Inflammatory macrophage treated with lipopolysaccharide for 4 hours (primary cell): Measurements from ENCODE around the gene B9D1.
"Not testable (repeated sequence)": the region's sequence is repeated elsewhere in the genome, so short reads cannot be mapped to it uniquely, and the experiment has no call there.

Experiments
- DNase-seq: peaks from one replicate; pipeline ENCODE4 v3.0.0-alpha.2; 2020

B9D1 gene

DNA sequence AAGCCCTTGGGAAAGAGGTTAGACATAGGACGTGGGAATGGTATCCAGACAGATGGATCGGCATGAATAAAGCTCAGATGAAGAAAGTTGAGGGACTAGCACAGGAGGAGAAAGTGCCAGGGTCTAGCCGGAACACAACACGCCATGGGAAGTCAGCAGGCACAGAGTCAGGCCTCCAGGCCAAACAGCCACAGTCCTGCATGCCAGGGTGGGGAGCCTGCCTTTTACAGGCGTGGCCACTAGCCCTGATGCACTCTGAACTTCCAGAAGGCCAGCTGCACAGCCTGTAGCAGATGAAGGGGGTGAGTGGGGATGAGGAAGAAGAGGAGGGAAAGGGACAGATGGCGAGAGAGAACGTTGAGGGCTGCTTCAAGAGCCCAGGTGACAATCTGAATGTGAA, 5.2 kb downstream of the B9D1 start:
- DNase-seq, result no peak

DNA sequence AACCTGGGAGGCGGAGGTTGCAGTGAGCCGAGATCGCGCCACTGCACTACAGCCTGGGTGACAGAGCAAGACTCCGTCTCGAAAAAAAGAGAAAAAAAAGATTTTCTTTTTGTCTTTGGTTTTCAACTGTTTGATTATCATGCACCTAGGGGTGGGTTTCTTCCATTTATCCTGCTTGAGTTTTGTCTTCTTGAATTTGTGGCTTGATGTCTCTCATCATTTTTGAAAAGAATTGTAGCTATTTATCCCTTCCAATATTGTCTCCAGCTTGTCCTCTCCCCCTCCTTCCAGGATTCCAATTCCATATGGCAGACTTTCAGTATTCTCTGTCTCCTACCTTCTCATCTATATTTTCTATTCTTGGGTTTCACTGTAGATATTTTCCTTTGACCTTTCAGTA, 7.8 kb downstream of the B9D1 start:
- no peak for DNase-seq

DNA sequence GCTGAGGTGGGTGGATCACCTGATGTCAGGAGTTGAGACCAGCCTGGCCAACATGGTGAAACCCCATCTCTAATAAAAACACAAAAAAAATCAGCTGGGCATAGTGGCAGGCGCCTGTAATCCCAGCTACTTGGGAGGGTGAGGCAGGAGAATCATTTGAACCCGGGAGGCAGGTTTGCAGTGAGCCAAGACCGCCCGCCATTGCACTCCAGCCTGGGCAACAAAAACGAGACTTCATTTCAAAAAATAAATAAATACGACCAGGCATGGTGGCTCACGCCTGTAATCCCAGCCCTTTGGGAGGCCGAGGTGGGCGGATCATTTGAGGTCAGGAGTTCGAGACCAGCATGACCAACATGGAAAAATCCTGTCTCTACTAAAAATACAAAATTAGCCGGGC, 9.1 kb downstream of the B9D1 start:
- not testable (repeated sequence) for DNase-seq

DNA sequence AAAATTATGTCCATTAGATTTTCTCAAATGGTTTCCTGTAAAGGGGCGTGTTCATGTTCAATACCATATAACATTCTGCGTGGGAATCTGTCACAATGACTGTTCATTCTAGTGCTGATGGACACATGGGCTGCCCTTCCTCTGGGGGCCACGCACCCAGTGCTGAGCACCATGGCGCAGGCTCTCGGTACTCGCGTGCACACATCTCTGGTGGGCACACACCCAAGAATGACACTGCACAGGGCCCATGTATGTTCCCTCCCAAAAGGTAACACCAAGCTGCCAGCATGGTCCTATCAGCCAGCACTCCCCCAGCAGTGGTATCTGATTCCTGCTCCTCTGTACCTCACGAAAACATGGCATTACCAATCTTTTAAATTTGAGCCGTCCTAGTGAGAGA, 13.7 kb downstream of the B9D1 start:
- no peak for DNase-seq

DNA sequence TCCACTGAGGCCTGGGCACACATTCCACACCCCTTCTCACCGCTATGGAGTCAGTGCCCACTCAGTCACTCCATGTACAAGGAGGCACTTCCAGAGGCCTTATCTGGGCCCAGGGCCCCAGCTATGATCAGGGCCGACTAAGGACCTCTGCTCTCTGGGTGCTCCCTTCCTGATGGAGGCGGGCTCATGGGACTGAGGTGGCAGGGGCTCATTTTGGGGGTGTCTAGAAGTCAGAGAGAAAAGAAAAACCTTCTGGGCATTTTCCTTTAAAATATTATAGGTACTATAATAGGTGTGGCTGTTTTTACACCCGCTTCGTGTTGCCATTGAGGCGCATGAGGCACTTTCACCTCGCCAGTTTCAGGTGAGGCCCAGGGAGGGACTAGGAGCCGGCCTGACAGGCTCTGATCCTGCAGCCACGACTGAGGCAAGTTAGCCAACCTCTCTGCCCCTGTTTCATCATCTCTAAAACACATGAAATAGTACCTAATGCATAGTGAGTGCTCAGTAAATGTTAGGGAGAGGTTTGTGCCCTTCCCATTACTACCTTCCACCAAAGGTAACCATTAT, 14.4 kb downstream of the B9D1 start:
- no peak for DNase-seq

DNA sequence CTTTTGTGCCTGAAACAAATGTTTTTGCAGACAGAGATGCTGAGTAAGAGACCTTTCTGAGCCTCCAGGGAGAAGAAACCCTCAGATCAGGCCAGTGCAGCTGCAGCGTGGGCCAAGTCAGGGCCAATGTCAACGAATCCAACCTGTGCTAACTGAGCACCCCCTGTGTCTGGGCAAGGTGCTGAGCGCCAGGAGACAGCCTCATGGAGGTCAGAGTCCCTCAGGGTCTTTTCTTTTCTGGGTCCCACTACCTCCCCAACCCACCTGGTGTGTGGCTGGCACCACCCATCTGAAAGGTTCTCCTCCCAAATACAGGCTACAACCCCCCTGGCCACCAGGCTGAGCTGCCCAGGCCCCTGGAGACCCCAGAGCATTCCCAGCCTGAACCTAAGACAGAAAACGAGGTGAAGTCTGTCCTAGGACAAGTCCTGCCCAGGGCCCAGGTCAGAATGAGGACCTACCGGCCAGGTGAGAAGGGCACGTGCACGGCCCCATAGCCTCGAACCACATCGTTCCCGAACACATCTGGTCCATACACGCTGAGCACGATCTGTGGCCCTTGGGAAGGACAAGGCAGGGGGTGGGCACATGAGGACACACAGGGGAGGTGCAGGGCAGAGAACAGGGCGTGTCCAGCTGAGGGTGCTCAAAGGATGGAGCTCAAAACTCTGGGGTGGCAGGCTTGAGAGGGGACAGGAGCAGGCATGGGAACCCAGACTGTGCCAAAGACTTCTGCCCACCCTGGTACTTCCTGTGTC, 15.0 kb downstream of the B9D1 start:
- DNase-seq, result no peak

DNA sequence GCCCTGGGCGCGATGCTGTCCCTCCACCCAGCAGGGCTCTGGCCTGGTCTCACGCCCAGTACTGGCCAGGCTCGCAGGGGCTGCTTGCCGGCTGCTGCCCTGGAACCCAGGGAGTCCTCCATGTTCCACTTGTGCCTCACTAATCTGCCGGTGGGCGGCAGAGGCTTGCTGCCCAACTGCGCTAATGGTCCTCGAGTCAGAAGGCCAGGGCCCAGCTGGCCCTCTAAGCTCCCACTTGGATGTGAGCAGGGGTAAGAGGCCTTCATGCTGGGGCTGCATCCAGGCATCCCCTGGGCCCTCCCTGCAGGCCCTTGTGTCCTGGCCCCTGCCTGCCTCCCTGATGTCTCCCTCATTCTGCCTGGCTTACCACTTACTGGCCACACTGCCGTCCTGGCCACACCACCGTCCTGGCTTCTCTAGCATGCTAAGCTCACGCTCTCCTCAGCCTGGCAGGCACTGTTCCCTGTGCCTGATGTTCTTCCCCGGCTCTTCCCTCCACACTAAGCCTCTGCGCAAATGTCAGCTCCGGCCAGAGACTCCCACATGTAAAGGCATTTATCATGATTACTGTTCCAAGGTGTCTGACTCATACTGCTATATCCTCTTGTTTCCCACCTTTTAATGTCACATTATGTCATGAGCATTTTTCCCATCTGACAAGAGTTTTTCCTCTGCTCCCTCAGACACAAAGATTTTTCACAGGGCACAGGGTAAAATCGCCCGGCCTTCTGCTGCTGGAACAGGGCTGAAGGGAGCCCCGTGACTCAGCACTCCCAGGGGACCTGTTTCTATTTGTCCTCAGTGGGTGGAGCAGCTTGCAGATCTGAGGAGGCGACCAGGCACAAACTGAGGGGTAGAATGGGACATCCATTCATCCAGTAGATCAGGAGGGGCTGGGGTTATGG, 15.9 kb downstream of the B9D1 start:
- no peak for DNase-seq

DNA sequence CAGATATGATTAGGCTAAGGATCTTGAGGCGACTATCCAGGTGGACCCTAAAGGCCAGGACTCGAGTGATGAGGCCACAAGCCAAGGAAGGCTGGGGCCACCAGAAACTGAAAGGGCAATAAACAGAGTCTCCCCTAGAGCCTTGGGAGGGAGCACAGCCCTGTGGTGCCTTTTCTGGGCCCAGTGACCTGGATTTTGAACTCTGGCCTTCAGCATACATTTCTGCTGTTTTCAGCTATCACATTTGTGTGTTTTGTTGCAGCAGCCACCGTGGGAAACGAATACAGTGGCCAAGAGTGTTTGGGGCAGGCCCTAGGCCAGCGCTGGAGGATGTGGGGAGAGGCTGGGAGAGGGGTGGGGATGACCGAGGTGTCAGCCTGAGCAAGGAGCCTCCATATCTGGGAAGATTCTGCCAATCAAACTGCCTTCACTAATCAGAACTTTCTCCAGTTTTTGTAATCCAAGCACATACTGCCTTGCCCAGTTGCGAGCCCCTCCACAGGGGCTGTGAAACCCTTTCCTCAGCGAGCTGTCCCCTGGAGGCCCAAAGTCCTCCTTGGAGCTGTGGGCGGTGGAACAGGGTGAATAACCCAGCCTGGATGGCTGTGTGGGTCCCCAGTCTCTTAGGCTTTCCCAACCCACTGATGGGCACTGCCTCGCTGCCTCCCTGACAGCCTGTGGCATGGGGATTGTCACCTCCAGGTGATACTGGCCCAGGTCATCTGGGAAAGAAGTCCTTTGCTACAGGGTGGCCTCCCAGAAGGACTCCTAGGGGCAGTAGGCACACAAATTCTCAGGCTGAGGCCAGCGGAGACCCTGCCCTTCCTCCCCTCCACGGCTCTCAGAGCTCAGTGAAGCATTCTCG, 16.8 kb downstream of the B9D1 start:
- no peak for DNase-seq

DNA sequence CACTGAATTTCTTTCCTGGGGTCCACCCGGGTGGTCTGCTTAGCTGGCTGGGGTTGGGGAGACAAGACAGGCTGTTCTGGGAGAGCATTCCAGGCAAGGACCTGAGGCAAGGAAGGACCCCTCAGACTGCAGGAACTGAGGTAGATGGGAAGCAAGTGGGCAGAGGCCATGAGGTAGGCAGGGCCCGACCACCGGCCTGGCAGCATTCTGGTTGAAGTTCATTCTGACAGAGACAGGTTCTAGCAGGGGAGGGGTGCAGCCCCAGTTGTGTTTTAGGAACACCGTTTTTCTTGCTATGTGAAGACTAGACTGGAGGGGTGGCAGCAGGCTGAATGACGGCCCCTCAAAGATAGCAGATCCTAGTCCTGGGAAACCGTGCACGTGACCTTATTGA, 17.5 kb downstream of the B9D1 start:
- no peak for DNase-seq

DNA sequence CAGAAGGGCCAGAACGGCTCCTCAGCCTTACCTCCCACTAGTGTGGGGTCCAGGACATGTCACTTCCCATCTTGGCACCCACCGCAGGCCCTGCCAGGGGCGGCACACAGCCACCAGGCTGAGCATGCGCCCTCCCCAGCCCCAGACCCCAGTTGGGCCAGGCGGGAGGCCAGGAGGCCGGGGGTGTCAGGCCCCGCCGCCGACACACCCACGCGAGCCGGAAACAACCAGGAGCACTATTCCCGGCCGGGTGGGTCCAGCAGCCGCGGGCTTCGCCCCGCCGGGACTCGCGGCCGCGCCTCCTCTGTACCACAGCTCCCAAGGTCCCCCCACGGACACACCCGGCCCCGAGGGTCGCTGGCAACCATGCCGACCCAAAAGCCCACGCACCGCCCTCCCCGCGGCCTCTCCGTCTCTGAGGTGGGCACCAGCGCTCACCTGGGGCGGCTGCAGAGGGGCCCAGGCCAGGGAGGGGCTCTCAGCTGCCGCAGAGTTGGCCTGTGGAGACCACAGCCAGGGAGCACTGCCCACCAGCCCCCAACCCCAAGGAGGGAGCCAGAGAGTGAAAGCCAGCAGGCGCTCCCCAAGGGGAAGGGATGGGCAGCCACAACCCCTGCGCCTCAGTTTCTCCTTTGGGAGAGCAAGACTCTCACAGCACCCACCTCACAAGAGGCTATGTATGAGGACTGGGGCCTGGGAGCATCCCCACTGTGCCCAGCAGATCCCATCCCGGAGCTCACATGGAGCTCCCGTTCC, 18.0 kb downstream of the B9D1 start:
- no peak for DNase-seq

DNA sequence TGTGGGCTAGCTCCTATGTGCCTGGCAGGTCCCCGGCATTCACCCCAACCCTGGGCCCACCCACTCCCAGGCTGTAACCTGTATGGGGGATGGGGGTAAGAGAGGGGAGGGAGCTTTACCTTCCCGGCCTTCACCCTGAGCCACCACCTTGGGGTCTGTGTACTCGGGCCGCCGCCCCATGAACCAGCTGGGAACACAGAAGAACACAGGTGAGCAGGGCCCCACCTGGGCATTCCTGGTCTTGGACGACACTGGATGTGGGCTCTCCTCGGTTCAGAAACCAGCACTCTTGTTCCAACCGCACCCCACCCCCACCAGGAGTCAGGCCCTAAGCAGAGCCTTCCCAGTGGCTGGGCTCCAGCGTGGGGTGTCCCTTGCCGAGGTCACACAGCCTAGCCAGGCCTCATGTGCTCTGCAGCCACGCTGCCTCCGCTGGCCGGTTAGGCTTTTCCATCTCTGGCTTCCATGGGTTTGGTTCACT, 18.8 kb downstream of the B9D1 start:
- no peak for DNase-seq

DNA sequence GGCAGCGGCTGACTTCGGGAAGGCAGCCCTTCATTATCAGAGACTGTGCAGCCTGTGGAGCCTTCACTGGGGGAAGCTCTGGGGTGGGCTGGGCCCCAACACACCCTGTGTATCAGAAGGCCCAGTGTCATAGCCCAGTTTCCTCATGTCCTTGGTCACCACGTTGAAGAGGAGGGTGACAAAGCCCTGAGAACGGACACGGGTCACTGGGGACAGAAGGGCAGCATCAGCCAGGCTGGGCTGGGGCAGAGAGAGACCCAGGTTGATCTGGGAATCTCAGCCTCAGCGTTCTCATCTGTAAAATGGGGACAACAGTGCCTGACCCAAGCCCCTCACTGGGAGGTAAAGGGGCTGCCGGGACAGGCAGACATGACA, 19.3 kb downstream of the B9D1 start:
- no peak for DNase-seq

DNA sequence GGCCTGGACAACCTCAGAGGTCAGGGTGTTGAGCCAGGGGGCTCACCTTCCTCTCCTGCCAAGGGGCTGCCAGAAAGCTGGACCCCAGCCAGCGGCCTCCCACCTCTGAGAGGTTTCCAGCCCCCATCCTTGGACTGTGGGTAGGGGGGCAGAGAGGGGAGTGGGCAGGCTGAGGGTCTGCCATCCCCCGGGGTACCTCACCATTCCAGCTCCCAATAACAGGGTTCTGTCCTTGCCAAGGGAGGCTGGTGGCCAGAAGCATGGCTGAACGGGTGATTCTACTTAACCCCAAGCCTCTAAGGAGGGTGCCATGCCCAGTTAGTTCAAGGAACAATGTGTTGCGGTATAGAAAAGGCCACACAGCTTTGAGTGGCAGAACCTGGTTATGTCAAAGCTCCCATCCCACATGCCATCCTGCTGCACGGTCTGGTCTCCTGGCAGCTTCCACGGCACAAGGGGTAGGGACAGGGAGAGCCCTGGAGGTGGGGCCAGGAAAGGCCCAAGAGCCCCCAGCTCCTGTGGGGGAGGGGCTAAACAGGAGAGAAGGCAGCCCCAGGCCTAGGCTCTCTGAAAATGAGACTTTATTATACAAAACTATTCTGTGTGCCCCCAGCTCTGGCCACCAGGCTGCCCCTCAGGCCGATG, 19.8 kb downstream of the B9D1 start:
- DNase-seq, result no peak

DNA sequence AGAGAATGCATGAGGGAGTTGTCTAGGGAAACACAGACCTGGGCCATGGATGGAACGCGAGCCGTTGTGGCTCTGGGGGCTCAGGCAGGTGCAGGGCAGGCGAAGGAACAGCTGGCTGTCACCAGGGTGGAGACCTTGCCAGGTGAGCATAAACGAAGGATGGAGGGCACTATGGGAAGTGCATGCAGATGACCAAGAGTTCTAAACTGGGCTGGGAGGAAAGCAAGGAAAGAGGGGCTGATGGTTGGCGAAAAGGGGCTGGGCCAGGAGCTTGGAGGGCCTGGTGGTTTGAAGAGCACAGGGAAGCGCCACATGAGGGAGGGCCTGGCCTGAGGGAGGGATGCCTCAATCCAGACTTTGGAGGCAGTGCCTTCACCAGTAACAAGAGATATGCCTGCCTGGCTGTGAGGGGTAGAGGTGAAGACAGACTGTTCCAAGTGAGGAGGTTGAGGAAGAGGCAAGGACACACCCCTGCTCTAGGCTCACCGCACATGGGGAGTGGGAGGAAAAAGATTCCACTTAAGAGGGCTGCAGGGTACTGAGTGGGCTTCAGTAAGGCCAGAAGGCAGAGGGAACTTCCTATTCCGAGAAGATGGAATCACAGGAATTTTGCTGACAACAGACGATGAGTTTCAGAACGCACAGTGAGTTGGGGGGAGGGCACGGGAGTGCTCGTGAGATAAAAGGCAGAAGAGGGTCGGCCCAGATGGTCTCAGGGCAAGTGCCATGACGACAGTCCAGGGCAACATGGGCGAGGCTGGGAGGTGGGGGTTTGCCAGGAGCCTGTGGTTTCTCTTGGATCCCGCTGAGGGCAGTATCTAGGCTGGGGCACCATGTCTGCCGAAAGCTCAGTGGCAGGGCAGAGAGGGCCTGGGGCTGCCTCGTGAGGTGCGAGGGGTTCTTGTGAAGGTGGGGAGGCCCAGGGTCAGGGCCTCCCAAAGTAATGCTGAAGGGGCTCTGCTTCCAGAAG, 20.6 kb downstream of the B9D1 start:
- no peak for DNase-seq

DNA sequence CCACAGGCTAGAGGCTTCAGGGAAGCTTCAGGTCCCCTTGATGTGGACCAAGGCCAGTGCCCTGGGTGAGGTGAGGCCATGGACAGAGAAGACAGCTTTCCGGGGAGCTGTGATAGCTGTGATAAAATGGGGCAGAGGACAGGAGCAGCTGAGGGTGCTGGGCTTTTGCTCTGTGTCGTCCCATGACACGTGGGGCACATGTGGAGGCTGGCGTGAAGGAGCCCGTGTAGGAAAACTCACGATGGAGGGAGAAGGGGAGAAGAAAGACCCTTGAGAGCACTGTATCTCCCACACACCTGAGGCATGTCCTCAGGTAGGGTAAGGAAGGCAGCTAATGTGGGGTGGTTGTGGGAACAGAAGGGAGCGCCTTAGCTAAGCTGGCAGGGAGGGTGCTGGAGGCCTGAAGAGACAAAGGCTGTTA, 21.3 kb downstream of the B9D1 start:
- DNase-seq, result no peak

DNA sequence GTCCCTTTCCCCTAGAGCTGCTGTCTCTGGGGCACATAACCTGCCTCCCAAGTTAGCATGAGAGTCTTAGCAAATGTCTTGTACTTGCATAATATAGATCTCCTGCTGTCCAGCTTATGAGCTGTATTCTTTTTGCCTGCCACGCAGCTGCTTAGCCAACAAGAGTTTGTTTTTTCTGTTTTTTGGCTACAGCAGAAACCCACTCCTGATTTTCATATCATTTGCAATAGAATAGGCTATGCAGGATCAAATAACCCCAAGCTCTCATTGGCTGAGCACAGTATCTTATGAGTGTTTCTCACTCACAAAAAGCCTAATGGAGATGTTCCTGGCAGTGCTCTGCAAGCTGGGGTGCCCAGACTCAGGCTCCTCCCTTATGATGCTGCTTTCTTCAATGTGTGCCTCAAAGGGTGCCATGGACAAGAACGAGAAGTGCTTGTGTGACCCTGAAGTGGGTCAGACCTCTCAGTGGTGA, 23.1 kb downstream of the B9D1 start:
- DNase-seq, result no peak

DNA sequence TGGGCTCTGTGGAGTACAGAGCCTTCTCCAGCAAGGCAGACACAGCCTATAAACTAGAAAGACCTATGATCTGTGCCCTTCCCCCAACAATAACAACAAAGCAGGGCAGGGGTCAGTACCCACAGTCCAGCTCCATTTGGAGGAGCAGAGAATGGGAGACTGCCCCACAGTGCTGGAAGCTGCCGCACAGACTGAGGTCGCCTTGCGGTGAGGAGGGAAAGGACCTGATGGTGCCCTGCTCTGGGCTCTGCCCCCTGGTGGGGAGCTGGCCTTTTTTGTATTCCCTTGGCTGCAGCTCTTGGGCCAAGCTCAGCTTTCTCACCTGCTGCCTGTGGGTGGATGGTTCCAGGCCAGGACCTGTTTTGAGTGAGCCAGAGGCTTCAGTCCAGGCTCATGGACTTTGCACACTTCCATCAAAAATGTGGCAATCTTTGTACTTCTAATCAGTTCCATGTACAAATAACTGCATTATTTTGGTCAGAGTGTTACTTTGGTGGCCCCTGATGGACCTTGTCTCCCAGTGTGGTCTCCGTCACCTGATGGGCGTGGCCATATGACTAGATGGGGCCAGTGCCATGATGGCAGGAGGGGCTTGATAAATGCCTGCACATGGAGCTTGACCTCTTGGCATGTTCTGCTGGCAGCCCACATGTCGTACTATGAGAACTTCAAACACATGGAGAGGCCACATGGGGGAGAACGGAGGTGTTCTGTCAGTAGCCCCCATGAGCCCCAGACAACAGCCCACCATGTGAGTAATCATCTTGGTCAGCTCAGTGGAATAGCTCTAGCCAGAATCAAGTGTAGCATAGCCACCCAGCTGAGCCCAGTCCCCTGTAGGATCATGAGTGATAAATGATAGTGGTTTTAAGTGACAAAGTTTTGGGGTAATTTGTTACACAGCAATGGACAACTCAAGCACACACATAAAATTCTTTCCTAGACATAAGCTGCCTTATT, 24.2 kb downstream of the B9D1 start:
- DNase-seq, result peak; percentile 74

DNA sequence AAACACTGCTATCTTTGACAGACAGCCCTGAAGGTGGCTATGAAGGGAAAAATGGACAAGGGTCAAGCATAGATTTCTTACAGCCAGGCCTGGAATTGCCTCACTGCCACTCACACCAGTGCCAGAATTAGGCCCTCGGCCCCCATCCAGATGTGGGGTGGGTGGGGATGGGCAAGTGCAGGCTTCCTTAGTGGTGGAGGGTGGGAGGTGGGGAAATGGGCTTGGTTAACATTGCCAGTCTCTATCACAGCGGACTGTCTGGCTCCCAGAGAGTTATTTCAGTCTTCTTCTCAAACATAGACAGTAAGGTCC, 24.9 kb downstream of the B9D1 start:
- DNase-seq, result no peak
